Stimulated activated CD4-positive, alpha-beta T cell treated with anti-CD3 and anti-CD28 coated beads, Interleukin-1b, Interleukin-23, amount 100 ng/mL, for 24 hours (primary cell): ENCODE data around the gene ZNF568.

Experiments
- DNase-seq, 4 experiments: peaks; one replicate each; pipeline ENCODE4 v3.0.0-alpha.2; 2020; ENCODE audit warnings: low read depth in 4 of 4, low spot score in 1 of 4

The ZNF568 gene

DNA sequence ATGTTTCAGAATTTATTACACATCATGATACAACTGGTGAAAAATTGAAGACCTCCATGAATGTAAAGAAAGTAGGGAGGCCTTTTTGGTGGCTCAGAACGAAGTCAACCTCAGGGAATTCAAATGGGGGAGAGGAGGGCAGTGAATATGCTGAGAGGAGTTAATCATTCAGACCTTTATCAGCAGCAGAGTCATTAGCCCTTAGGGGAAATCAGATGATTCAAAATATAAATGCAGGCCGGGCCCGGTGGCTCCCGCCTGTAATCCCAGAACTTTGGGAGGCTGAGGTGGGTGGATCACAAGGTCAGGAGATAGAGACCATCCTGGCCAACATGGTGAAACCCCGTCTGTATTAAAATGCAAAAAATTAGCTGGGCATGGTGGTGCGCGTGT is 81.7 kb downstream of the ZNF568 start:
- DNase-seq, result no peak

DNA sequence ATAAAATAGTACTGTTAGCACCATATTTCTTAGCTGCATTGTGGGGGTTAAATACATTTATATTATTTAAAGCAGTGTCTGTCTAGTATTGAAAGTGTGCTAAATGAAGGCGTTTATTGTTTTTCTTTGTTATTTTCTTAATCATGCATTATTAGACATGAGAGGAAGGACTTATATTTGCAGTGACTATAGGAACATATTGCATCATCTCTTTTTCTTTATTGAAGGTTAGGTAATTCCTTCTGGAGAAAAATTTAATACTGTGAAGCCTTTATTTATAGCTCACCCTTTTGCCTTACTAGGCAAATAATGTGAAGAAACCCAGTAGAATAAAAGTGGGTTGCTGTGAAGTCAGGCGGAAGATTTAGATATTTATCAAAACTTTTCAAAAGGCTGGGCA is 83.2 kb downstream of the ZNF568 start:
- no peak for DNase-seq

DNA sequence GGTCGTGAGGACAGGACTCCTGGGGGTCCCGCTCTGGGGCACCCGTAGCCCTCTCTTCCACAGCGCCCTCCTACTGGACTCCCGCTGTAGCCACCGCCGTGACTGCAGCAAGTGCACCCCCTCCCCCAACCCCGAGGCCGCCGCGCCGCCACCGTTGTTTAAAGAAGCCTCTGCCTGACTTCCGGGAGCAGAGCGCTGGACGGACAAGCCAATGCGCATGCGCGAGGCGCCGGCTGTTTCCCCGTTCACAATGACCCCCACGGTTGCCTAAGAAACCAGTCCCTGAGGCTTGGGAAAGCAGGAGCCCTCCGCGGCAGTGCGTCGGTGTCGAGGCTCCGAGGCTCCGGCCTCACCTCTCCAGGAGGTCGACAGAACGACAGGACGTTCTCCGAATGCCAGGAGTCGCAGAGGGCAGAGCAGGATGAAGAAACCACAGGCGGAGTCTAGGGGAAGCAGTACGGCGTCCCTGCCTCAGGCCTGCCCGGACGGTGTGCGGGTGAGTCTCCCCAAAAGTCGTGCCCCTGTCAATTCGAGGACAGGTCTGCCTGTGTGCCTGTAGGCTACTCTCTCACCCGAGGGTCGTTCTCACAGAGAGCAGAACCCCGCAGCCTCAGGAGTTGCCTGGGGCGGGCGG is 91.6 kb downstream of the ZNF568 start:
- DNase-seq, result peak; percentile 1 to 28 (median 11)

DNA sequence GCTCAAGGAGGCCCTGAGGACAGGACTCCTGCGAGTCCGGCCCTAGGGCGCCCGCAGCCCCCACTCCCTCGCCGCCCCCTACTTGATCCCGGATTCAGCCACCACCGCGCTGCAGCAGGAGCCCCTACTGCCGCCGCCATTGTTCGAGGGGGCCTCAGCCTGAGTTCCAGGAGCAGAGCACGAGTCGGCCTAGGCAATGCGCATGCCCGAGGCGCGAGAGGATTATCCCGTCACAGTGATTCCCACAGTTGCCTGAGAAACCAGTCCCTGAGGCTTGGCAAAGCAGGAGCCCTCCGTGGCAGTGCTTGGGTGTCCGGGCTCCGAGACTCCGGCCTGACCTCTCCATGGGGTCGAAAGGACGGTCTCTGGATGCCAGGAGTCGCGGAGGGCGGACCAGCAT is 93.7 kb downstream of the ZNF568 start:
- DNase-seq, result no peak

DNA sequence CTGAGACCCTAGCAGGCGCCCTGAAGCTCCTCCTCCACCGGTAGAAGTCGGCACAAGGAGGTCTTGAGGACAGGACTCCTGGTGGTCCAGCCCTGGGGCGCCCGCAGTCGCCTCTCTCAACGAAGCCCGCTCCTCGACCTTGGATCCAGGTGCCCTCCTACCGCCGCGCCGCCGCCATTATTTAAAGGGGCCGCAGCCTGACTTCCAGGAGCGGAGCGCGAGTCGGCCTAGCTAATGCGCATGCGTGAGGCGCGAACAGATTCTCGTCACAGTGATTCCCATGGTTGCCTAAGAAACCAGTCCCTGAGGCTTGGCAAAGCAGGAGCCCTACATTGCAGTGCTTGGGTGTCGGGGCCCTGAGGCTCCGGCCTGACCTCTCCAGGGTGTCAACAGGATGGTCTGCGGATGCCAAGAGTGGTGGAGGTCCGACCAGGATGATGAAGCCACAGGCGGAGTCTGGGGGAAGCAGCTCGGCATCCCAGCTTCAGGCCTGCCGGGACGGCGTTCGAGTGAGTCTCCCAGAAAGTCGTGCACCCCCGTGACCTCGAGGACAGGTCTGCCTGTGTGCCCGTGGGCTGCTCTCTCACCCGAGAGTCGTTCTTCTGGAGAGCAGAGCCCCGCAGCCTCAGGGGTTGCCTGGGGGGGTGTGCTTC is 96.1 kb downstream of the ZNF568 start:
- no peak for DNase-seq

DNA sequence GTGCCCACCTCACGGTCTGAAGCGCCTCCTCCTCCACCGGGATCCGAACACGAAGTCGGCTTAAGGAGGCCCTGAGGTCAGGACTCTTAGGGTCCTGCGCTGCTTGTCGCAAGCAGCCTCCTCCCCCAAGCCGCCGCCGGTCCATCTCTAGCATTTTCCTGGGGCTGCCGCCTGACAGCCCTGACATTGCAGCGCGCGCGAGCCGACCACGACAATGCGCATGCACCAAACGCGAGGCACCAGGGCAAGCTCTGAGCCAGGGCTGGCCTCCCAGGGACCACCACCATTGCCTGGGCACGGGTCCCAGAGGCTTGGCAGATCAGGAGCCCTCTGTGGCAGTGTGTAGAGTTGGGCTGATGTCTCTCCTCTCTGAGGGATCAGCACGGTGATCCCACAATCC is 98.3 kb downstream of the ZNF568 start:
- DNase-seq, result no peak

DNA sequence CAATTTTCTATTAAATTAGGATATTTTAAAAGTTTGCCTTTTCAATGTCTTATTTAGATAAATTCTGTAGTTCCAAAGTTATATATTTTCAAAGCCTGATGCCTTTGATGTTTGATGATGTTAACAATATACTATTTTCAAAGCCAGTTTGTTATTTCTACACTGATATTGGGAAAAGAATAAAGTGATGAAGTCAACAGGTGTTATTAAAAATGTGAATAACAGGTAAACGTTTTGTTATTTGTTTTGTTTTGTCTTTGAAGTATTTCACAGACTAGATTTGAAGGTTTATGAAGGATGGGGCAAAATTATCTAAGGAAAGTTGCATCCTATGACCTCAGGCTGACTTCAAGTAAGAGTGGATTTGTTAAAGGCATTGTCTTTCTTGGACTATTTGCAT is 129.0 kb downstream of the ZNF568 start:
- no peak for DNase-seq
